H9 (cell line): Measurements from ENCODE around the gene TPPP3. TPM values are rescaled to one million over a fixed set of nuclear protein-coding genes. Genes with fewer than 3 reads are reported as not detected.

Experiments used
- DNase-seq: peaks from one replicate; pipeline ENCODE4 v3.0.0-alpha.2; 2017
- H2AFZ ChIP-seq: one replicate; pipeline ENCODE4 v1.6.1; 2013; ENCODE audit warnings: mild to moderate bottlenecking, low read length, control low read depth, moderate library complexity
- H2AK5ac ChIP-seq: 2 replicates; pipeline ENCODE4 v1.6.1; 2013; ENCODE audit warnings: low read length, control low read depth, mixed read lengths; ENCODE audit not compliant: insufficient read length
- H2BK120ac ChIP-seq: one replicate; pipeline ENCODE4 v1.6.1; 2013; ENCODE audit warnings: low read depth, mild to moderate bottlenecking, low read length, control low read depth, inconsistent platforms; ENCODE audit not compliant: poor library complexity, severe bottlenecking
- H2BK12ac ChIP-seq: 2 replicates; pipeline ENCODE4 v1.6.1; 2013; ENCODE audit warnings: low read length, control low read depth, mixed read lengths, low read depth; ENCODE audit not compliant: insufficient read length
- H2BK15ac ChIP-seq: 2 replicates; pipeline ENCODE4 v1.6.1; 2013; ENCODE audit warnings: low read depth, low read length, control low read depth
- H2BK20ac ChIP-seq: one replicate; pipeline ENCODE4 v1.6.1; 2013; ENCODE audit warnings: low read depth, mild to moderate bottlenecking, low read length, control low read depth, inconsistent platforms; ENCODE audit not compliant: poor library complexity, severe bottlenecking
- H2BK5ac ChIP-seq: 2 replicates; pipeline ENCODE4 v1.6.1; 2013; ENCODE audit warnings: low read length, control low read depth, mixed read lengths; ENCODE audit not compliant: insufficient read length
- H3K14ac ChIP-seq: 2 replicates; pipeline ENCODE4 v1.6.1; 2013; ENCODE audit warnings: low read length, control low read depth; ENCODE audit not compliant: insufficient read depth
- H3K18ac ChIP-seq: 2 replicates; pipeline ENCODE4 v1.6.1; 2013; ENCODE audit warnings: low read depth, mild to moderate bottlenecking, mixed read lengths, low read length, control low read depth; ENCODE audit not compliant: insufficient read length
- H3K23ac ChIP-seq: 2 replicates; pipeline ENCODE4 v1.6.1; 2013; ENCODE audit warnings: low read length, control low read depth, mixed read lengths, low read depth; ENCODE audit not compliant: insufficient read length
- H3K23me2 ChIP-seq: 2 replicates; pipeline ENCODE4 v1.6.1; 2013; ENCODE audit warnings: low read depth, mild to moderate bottlenecking, mixed read lengths, low read length, control low read depth; ENCODE audit not compliant: insufficient read length, poor library complexity, severe bottlenecking
- H3K27ac ChIP-seq: 2 replicates; pipeline ENCODE4 v1.5.1; 2013; ENCODE audit warnings: low read length, control low read depth, mixed read lengths, low read depth; ENCODE audit not compliant: insufficient read length
- H3K27me3 ChIP-seq: 2 replicates; pipeline ENCODE4 v1.6.1; 2013; ENCODE audit warnings: low read length, control low read depth, inconsistent platforms; ENCODE audit not compliant: insufficient read depth
- H3K4ac ChIP-seq: 2 replicates; pipeline ENCODE4 v1.6.1; 2013; ENCODE audit warnings: low read depth, mild to moderate bottlenecking, control low read depth, inconsistent platforms, low read length, moderate library complexity
- H3K4me1 ChIP-seq: 2 replicates; pipeline ENCODE4 v1.6.1; 2013; ENCODE audit warnings: low read length, control low read depth, inconsistent platforms; ENCODE audit not compliant: insufficient read depth
- H3K4me2 ChIP-seq: 2 replicates; pipeline ENCODE4 v1.6.1; 2013; ENCODE audit warnings: low read length, control low read depth, mixed read lengths; ENCODE audit not compliant: insufficient read length, insufficient read depth
- H3K56ac ChIP-seq: 2 replicates; pipeline ENCODE4 v1.6.1; 2013; ENCODE audit warnings: low read depth, mild to moderate bottlenecking, mixed read lengths, low read length, control low read depth; ENCODE audit not compliant: insufficient read length
- H3K79me1 ChIP-seq: 2 replicates; pipeline ENCODE4 v1.6.1; 2013; ENCODE audit warnings: low read depth, mild to moderate bottlenecking, moderate library complexity, low read length, control low read depth, inconsistent platforms; ENCODE audit not compliant: insufficient read depth, poor library complexity, severe bottlenecking
- H3K79me2 ChIP-seq: 2 replicates; pipeline ENCODE4 v1.6.1; 2013; ENCODE audit warnings: low read length, control low read depth, inconsistent platforms; ENCODE audit not compliant: insufficient read depth
- H3K9ac ChIP-seq: 2 replicates; pipeline ENCODE4 v1.6.1; 2013; ENCODE audit warnings: low read length, control low read depth, mixed read lengths; ENCODE audit not compliant: insufficient read length; ENCODE audit errors: extremely low read depth
- H3K9me3 ChIP-seq: one replicate; pipeline ENCODE4 v1.6.1; 2013; ENCODE audit warnings: low read depth, low read length, inconsistent platforms; ENCODE audit not compliant: control insufficient read depth
- H3T11ph ChIP-seq: one replicate; pipeline ENCODE4 v1.6.1; 2013; ENCODE audit warnings: mild to moderate bottlenecking, low read length, control low read depth, inconsistent platforms
- H4K20me1 ChIP-seq: one replicate; pipeline ENCODE4 v1.6.1; 2013; ENCODE audit not compliant: control insufficient read depth, insufficient read length, insufficient read depth
- H4K5ac ChIP-seq: 2 replicates; pipeline ENCODE4 v1.6.1; 2013; ENCODE audit warnings: low read depth, mild to moderate bottlenecking, mixed read lengths, low read length, control low read depth; ENCODE audit not compliant: insufficient read length
- H4K8ac ChIP-seq: replicated peaks from 2 replicates; pipeline ENCODE4 v1.6.1; 2013; ENCODE audit warnings: low read length, control low read depth, mixed read lengths, low read depth; ENCODE audit not compliant: insufficient read length
- H4K91ac ChIP-seq: 2 replicates; pipeline ENCODE4 v1.6.1; 2013; ENCODE audit warnings: low read depth, mild to moderate bottlenecking, moderate library complexity, mixed read lengths, low read length, control low read depth; ENCODE audit not compliant: insufficient read length
- H3K27ac Mint-ChIP-seq, 3 experiments: 2 replicates in 2 of 3; 3 replicates in 1 of 3; pipeline ENCODE4 v1.8.0; 2020 to 2021; ENCODE audit warnings: mixed read lengths in 3 of 3, mild to moderate bottlenecking in 1 of 3, moderate library complexity in 1 of 3
- H3K27me3 Mint-ChIP-seq: 2 replicates; pipeline ENCODE4 v1.8.0; 2021; ENCODE audit warnings: low read depth, mild to moderate bottlenecking, moderate library complexity, mixed read lengths
- H3K36me3 Mint-ChIP-seq, 3 experiments: 2 replicates in 2 of 3; 3 replicates in 1 of 3; pipeline ENCODE4 v1.8.0; 2020 to 2021; ENCODE audit warnings: low read depth in 3 of 3, mixed read lengths in 3 of 3; ENCODE audit not compliant: insufficient read depth in 1 of 3
- H3K4me1 Mint-ChIP-seq, 2 experiments: 2 replicates each; pipeline ENCODE4 v1.8.0; 2020; ENCODE audit warnings: mixed read lengths in 2 of 2
- H3K4me3 Mint-ChIP-seq, 2 experiments: 2 replicates in 1 of 2; 3 replicates in 1 of 2; pipeline ENCODE4 v1.8.0; 2020 to 2021; ENCODE audit warnings: mild to moderate bottlenecking in 2 of 2, mixed read lengths in 2 of 2, moderate library complexity in 1 of 2
- H3K9me3 Mint-ChIP-seq, 2 experiments: 2 replicates in 1 of 2; 3 replicates in 1 of 2; pipeline ENCODE4 v1.8.0; 2020; ENCODE audit warnings: mild to moderate bottlenecking in 2 of 2, mixed read lengths in 2 of 2, moderate library complexity in 1 of 2
- WGBS: extraction: QIAGEN DNeasy Blood & Tissue Kit; methylation state at CpG from one replicate; pipeline ENCODE4 v1.1.7; 2013; ENCODE audit warnings: missing lambda C conversion rate, low lambda C conversion rate, mixed read lengths; ENCODE audit not compliant: insufficient read length; ENCODE audit errors: extremely low coverage; 5-methylcytosine and 5-hydroxymethylcytosine counted together
- total RNA-seq: library from RNA; stranded (reverse); gene quantifications from 2 replicates; pipeline ENCODE4 v1.2.1, GENCODE V29; 2021
- TF ChIP-seq, protein P1 (sequence below): fragments of 200-600 bp; sonication (generic); conservative IDR thresholded peaks from 3 replicates; pipeline ENCODE4 v1.8.0; 2021; ENCODE audit warnings: antibody characterized with exemption, mild to moderate bottlenecking

Gene TPPP3
- total RNA-seq, 1 experiment from 2014 or later, result 0.79 TPM

DNA sequence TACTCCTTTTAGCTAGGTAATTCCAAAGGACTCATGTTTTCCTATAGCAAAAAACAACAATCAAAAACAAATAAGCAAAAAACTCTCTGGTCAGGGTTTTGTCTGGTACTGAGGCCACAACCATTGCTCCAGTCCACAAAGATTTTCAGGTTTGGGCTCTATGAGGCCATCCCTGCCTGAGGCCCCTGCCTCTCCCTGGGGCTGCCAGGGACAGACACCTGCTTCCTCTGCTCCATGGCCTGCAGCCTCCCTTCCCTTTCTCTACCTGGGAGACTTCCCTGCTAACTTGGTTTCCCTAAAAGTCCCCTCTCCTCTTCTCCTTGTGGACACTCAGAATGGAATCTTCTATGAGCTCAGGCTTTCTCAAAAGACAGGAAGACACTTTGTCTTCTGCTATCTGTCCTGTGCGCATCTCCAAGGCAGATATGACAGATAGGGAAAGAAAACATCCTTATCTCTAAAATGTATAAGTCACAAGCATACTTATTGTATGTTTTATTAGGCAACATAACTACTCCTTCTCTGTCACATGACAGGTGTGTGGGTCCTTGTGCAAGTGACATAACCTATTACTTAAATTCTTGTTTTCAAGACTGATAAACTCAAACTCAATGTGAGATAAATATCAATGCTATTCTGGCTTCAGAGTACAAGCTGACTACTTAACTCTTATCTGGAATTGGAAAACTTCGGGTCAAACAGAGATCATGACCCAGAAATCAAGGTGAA, 24.2 kb upstream of the TPPP3 start:
- Histone ChIP-seq H4K5ac (no peak overlapping the region), H2AK5ac (no peak overlapping the region), H3K56ac (no peak overlapping the region), H3K9ac (no peak overlapping the region), H3K23me2 (peaks cover 11% of the 10 kb centered on the region), H4K8ac (no peak overlapping the region), H4K20me1 (no peaks in the 10 kb centered on the region), H3K4ac (no peak overlapping the region), H3K18ac (no peak overlapping the region), H3K27me3 (no peaks in the 10 kb centered on the region; the same call in 1 of the 2 replicates), H3T11ph (no peak overlapping the region), H3K27ac (no peak overlapping the region), H2BK12ac (no peak overlapping the region), H2BK5ac (no peak overlapping the region), H2AFZ (no peak overlapping the region), H3K79me2 (no peaks in the 10 kb centered on the region), H2BK20ac (no peak overlapping the region), H3K14ac (no peak overlapping the region), H3K9me3 (no peaks in the 10 kb centered on the region), H2BK15ac (no peak overlapping the region), H2BK120ac (no peak overlapping the region), H3K4me1 (peaks cover 14% of the 10 kb centered on the region; the same call in 1 of the 2 replicates), H3K23ac (no peak overlapping the region), H4K91ac (no peak overlapping the region), H3K79me1 (no peaks in the 10 kb centered on the region), H3K4me2 (no peak overlapping the region)
- peaks cover 31 to 34% of the 10 kb centered on the region in 2 experiments for H3K4me1 Mint-ChIP-seq
- no peak for DNase-seq
- WGBS, result no CpG with 5 or more reads among the region's 2 CpGs
- H3K36me3 Mint-ChIP-seq, result peaks cover 0 to 4% (median 2%) of the 10 kb centered on the region in 3 experiments; a peak in 2 of 7 replicates
- H3K27me3 Mint-ChIP-seq, result peaks cover 6% of the 10 kb centered on the region
- H3K27ac Mint-ChIP-seq, result peak overlapping the region in 1 of 3 experiments; percentile 16; a peak in 1 of 7 replicates
- peak overlapping the region in 1 of 2 experiments; percentile 3; a peak in 1 of 5 replicates for H3K4me3 Mint-ChIP-seq
- TF ChIP-seq, protein P1, sequence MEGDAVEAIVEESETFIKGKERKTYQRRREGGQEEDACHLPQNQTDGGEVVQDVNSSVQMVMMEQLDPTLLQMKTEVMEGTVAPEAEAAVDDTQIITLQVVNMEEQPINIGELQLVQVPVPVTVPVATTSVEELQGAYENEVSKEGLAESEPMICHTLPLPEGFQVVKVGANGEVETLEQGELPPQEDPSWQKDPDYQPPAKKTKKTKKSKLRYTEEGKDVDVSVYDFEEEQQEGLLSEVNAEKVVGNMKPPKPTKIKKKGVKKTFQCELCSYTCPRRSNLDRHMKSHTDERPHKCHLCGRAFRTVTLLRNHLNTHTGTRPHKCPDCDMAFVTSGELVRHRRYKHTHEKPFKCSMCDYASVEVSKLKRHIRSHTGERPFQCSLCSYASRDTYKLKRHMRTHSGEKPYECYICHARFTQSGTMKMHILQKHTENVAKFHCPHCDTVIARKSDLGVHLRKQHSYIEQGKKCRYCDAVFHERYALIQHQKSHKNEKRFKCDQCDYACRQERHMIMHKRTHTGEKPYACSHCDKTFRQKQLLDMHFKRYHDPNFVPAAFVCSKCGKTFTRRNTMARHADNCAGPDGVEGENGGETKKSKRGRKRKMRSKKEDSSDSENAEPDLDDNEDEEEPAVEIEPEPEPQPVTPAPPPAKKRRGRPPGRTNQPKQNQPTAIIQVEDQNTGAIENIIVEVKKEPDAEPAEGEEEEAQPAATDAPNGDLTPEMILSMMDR, result no peak
- H3K9me3 Mint-ChIP-seq, result peaks cover 2 to 5% of the 10 kb centered on the region in 2 experiments; a peak in 3 of 5 replicates
